ENCODE results near the gene OSBPL3.

DNA sequence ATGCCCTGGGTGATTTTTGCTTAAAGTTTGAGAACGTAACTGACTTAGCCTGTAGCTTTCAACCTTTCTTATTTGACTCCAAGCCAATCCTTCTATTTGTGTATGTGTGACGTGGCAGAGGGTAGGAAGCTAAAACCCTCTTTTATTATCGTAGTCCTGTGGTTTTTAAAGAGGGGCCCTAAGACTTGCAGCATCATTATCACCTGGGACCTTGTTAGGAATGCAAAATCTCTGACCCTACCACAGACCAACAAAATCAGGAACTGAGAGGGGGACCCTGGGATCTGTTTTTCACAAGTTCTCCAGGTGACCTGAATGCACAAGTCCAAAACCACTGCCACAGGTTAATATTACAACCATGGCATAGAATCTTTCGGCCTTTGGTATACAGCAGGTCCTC is 80.1 kb downstream of the OSBPL3 start:
- no peak for TF ChIP-seq CTCF (tag by site-specific recombination; IDR thresholded peaks at IDR 0.05)
- no peak for TF ChIP-seq ZBTB7A (tag by site-specific recombination; IDR thresholded peaks at IDR 0.05; ENCODE audit: low read depth)
- TF ChIP-seq ZNF747 (tag by site-specific recombination; IDR thresholded peaks at IDR 0.05) = no peak
- no peak for TF ChIP-seq ZFP41 (tag by site-specific recombination; IDR thresholded peaks at IDR 0.05; ENCODE audit: borderline replicate concordance)
- TF ChIP-seq ZNF830 (tag by site-specific recombination; IDR thresholded peaks at IDR 0.05; ENCODE audit: low read depth) = no peak
- no peak for TF ChIP-seq KLF17 (tag by site-specific recombination; IDR thresholded peaks at IDR 0.05)
- TF ChIP-seq, protein P1, sequence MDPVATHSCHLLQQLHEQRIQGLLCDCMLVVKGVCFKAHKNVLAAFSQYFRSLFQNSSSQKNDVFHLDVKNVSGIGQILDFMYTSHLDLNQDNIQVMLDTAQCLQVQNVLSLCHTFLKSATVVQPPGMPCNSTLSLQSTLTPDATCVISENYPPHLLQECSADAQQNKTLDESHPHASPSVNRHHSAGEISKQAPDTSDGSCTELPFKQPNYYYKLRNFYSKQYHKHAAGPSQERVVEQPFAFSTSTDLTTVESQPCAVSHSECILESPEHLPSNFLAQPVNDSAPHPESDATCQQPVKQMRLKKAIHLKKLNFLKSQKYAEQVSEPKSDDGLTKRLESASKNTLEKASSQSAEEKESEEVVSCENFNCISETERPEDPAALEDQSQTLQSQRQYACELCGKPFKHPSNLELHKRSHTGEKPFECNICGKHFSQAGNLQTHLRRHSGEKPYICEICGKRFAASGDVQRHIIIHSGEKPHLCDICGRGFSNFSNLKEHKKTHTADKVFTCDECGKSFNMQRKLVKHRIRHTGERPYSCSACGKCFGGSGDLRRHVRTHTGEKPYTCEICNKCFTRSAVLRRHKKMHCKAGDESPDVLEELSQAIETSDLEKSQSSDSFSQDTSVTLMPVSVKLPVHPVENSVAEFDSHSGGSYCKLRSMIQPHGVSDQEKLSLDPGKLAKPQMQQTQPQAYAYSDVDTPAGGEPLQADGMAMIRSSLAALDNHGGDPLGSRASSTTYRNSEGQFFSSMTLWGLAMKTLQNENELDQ (tag by site-specific recombination; IDR thresholded peaks at IDR 0.05; ENCODE audit: low read depth) = no peak
- no peak for TF ChIP-seq ZNF776 (tag by site-specific recombination; IDR thresholded peaks at IDR 0.05; ENCODE audit: borderline replicate concordance)

All from HEK293 (cell line).